Measurements from ENCODE around the gene TACR2.
A peak's percentile ranks its signal among the peaks of the same experiment; 100 is the strongest.

Gene TACR2

GRCh38 chr10:69438536-69439349 lies 22.0 kb upstream of the TACR2 start:
- peak; percentile 90 for DNase-seq (ENCODE audit: low read depth)
- H3K4me3 ChIP-seq (ENCODE audit: low read length): no peak overlapping the region

DNA sequence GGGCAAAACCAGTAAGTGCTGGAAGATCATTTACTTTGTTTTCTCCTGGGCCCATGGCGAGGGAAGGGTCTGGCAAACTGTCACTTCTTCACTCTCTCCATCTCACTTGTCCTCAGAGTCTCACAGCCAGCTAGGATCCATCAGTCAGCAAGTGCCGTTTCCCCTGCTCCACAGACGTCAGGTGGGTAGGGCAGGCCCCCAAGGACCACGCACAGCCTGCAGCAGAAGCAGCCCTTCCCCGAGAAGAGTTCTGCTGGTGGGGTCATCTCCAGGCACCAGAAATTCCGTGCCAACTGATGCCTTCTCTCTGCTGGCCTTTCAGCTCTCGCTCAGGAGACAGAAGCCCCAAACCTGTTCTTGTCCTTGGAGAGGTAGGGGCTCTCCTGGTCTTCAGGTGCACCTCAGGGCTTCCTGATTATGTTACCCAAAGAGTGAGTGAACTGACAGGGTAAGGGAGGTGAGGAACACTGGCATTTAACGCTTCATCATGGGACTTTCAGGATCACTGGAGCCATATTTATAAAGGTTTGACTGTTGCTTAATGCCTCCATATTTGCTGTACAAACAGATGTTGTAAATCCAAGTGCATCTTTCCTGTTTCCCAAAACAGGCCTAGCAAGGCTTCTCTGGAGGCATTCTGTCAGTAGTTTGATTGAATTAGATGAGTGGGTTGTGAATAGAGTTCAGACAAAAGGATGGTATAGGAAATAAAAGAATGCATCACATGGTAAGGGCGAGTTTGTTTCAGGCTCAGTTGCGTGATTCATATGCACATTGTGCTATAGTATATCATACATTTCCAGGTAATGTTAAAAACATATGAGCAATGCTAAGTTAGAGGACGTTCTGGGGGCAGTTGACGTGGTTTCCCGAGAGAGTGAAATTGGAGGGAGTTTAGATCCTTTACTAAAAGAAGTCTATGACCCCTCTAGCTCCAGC lies 20.9 kb upstream of the TACR2 start:
- peak; percentile 88 for DNase-seq (ENCODE audit: low read depth)
- TF ChIP-seq, protein P1, sequence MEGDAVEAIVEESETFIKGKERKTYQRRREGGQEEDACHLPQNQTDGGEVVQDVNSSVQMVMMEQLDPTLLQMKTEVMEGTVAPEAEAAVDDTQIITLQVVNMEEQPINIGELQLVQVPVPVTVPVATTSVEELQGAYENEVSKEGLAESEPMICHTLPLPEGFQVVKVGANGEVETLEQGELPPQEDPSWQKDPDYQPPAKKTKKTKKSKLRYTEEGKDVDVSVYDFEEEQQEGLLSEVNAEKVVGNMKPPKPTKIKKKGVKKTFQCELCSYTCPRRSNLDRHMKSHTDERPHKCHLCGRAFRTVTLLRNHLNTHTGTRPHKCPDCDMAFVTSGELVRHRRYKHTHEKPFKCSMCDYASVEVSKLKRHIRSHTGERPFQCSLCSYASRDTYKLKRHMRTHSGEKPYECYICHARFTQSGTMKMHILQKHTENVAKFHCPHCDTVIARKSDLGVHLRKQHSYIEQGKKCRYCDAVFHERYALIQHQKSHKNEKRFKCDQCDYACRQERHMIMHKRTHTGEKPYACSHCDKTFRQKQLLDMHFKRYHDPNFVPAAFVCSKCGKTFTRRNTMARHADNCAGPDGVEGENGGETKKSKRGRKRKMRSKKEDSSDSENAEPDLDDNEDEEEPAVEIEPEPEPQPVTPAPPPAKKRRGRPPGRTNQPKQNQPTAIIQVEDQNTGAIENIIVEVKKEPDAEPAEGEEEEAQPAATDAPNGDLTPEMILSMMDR (IDR thresholded peaks at IDR 0.05; ENCODE audit: insufficient read depth, low read depth, low read length, missing control alignments): no peak

More at GRCh38 chr10:69438536-69439349, 22.0 kb upstream of the TACR2 start:
- TF ChIP-seq, protein P1 (IDR thresholded peaks at IDR 0.05; ENCODE audit: insufficient read depth, low read depth, low read length, missing control alignments): no peak

GRCh38 chr10:69435966-69436520 lies 19.3 kb upstream of the TACR2 start:
- TF ChIP-seq, protein P1 (IDR thresholded peaks at IDR 0.05; ENCODE audit: insufficient read depth, low read depth, low read length, missing control alignments): no peak
- DNase-seq (ENCODE audit: low read depth): no peak
- no peak overlapping the region for H3K4me3 ChIP-seq (ENCODE audit: low read length)

More for the DNA sequence above, 20.9 kb upstream of the TACR2 start:
- H3K4me3 ChIP-seq (ENCODE audit: low read length): no peak overlapping the region

DNA sequence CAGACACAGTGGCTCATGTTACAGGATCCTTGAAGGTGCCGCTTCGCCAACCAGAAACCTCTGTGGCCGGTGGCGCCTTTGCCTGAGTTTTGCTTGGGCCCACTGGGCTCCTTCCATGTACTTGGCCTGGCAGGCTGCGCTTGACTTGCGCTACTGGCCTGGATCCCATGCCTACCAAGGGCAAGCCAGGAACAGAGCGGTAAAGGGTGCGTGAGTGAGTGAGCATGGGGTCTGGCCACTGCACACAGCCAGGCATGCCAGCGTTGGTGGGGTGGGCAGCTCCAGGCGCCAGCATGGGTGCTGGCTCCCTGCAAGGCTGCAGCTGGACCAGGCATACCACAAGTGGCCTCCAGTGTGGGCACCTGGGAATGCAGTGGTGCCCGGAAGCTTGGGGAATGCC lies 18.2 kb upstream of the TACR2 start:
- no peak for DNase-seq (ENCODE audit: low read depth)
- no peak overlapping the region for H3K4me3 ChIP-seq (ENCODE audit: low read length)
- TF ChIP-seq, protein P1 (IDR thresholded peaks at IDR 0.05; ENCODE audit: insufficient read depth, low read depth, low read length, missing control alignments): no peak

DNA sequence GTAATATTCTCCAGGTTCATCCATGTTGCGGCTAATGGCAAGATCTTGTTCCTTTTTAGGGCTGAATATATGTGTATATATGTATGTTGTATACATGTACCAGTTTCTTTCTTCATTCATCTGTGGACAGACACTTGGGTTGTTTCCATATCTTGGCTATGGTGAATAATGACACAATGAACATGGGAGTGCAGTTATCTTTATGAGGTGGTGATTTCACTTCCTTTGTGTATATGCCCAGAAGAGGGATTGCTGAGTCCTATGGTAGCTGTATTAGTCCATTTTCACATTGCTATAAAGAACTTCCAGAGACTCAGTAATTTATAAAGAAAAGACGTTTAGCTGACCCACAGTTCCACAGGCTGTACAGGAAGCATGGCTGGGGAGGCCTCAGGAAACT lies 17.5 kb upstream of the TACR2 start:
- DNase-seq (ENCODE audit: low read depth): no peak
- no peak overlapping the region for H3K4me3 ChIP-seq (ENCODE audit: low read length)
- TF ChIP-seq, protein P1 (IDR thresholded peaks at IDR 0.05; ENCODE audit: insufficient read depth, low read depth, low read length, missing control alignments): no peak

DNA sequence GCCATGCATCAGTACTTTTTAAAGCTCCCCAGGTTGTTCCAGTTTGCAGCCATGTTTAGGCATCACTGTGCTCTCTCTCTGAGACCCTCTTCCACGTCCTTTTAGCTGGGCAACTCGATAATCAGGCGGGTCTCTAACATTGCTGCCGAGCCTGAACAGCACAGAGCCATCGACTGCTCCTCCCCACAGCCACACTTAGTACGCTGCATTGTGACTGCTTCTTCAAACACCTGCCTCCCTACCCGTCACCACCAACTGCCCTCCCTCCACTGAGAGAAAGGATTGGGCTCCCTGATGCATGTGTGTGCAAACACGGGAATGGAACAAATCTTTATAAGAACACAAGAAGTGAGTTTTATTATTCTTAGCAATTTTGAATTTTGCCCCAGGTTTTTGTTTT lies 11.4 kb upstream of the TACR2 start:
- TF ChIP-seq, protein P1 (IDR thresholded peaks at IDR 0.05; ENCODE audit: insufficient read depth, low read depth, low read length, missing control alignments): no peak
- no peak for DNase-seq (ENCODE audit: low read depth)
- H3K4me3 ChIP-seq (ENCODE audit: low read length): no peak overlapping the region
